H9 (cell line): ENCODE results near the gene HK3. TPM values are rescaled to one million over a fixed set of nuclear protein-coding genes. Genes with fewer than 3 reads are reported as not detected.

ENCODE experiments used
- DNase-seq: peaks from one replicate; pipeline ENCODE4 v3.0.0-alpha.2; 2017
- H2AFZ ChIP-seq: one replicate; pipeline ENCODE4 v1.6.1; 2013; ENCODE audit warnings: mild to moderate bottlenecking, low read length, control low read depth, moderate library complexity
- H2AK5ac ChIP-seq: 2 replicates; pipeline ENCODE4 v1.6.1; 2013; ENCODE audit warnings: low read length, control low read depth, mixed read lengths; ENCODE audit not compliant: insufficient read length
- H2BK120ac ChIP-seq: one replicate; pipeline ENCODE4 v1.6.1; 2013; ENCODE audit warnings: low read depth, mild to moderate bottlenecking, low read length, control low read depth, inconsistent platforms; ENCODE audit not compliant: poor library complexity, severe bottlenecking
- H2BK12ac ChIP-seq: 2 replicates; pipeline ENCODE4 v1.6.1; 2013; ENCODE audit warnings: low read length, control low read depth, mixed read lengths, low read depth; ENCODE audit not compliant: insufficient read length
- H2BK15ac ChIP-seq: 2 replicates; pipeline ENCODE4 v1.6.1; 2013; ENCODE audit warnings: low read depth, low read length, control low read depth
- H2BK20ac ChIP-seq: one replicate; pipeline ENCODE4 v1.6.1; 2013; ENCODE audit warnings: low read depth, mild to moderate bottlenecking, low read length, control low read depth, inconsistent platforms; ENCODE audit not compliant: poor library complexity, severe bottlenecking
- H2BK5ac ChIP-seq: 2 replicates; pipeline ENCODE4 v1.6.1; 2013; ENCODE audit warnings: low read length, control low read depth, mixed read lengths; ENCODE audit not compliant: insufficient read length
- H3K14ac ChIP-seq: 2 replicates; pipeline ENCODE4 v1.6.1; 2013; ENCODE audit warnings: low read length, control low read depth; ENCODE audit not compliant: insufficient read depth
- H3K18ac ChIP-seq: 2 replicates; pipeline ENCODE4 v1.6.1; 2013; ENCODE audit warnings: low read depth, mild to moderate bottlenecking, mixed read lengths, low read length, control low read depth; ENCODE audit not compliant: insufficient read length
- H3K23ac ChIP-seq: 2 replicates; pipeline ENCODE4 v1.6.1; 2013; ENCODE audit warnings: low read length, control low read depth, mixed read lengths, low read depth; ENCODE audit not compliant: insufficient read length
- H3K23me2 ChIP-seq: 2 replicates; pipeline ENCODE4 v1.6.1; 2013; ENCODE audit warnings: low read depth, mild to moderate bottlenecking, mixed read lengths, low read length, control low read depth; ENCODE audit not compliant: insufficient read length, poor library complexity, severe bottlenecking
- H3K27ac ChIP-seq: 2 replicates; pipeline ENCODE4 v1.5.1; 2013; ENCODE audit warnings: low read length, control low read depth, mixed read lengths, low read depth; ENCODE audit not compliant: insufficient read length
- H3K27me3 ChIP-seq: 2 replicates; pipeline ENCODE4 v1.6.1; 2013; ENCODE audit warnings: low read length, control low read depth, inconsistent platforms; ENCODE audit not compliant: insufficient read depth
- H3K4ac ChIP-seq: 2 replicates; pipeline ENCODE4 v1.6.1; 2013; ENCODE audit warnings: low read depth, mild to moderate bottlenecking, control low read depth, inconsistent platforms, low read length, moderate library complexity
- H3K4me1 ChIP-seq: 2 replicates; pipeline ENCODE4 v1.6.1; 2013; ENCODE audit warnings: low read length, control low read depth, inconsistent platforms; ENCODE audit not compliant: insufficient read depth
- H3K4me2 ChIP-seq: 2 replicates; pipeline ENCODE4 v1.6.1; 2013; ENCODE audit warnings: low read length, control low read depth, mixed read lengths; ENCODE audit not compliant: insufficient read length, insufficient read depth
- H3K56ac ChIP-seq: 2 replicates; pipeline ENCODE4 v1.6.1; 2013; ENCODE audit warnings: low read depth, mild to moderate bottlenecking, mixed read lengths, low read length, control low read depth; ENCODE audit not compliant: insufficient read length
- H3K79me1 ChIP-seq: 2 replicates; pipeline ENCODE4 v1.6.1; 2013; ENCODE audit warnings: low read depth, mild to moderate bottlenecking, moderate library complexity, low read length, control low read depth, inconsistent platforms; ENCODE audit not compliant: insufficient read depth, poor library complexity, severe bottlenecking
- H3K79me2 ChIP-seq: 2 replicates; pipeline ENCODE4 v1.6.1; 2013; ENCODE audit warnings: low read length, control low read depth, inconsistent platforms; ENCODE audit not compliant: insufficient read depth
- H3K9ac ChIP-seq: 2 replicates; pipeline ENCODE4 v1.6.1; 2013; ENCODE audit warnings: low read length, control low read depth, mixed read lengths; ENCODE audit not compliant: insufficient read length; ENCODE audit errors: extremely low read depth
- H3K9me3 ChIP-seq: one replicate; pipeline ENCODE4 v1.6.1; 2013; ENCODE audit warnings: low read depth, low read length, inconsistent platforms; ENCODE audit not compliant: control insufficient read depth
- H3T11ph ChIP-seq: one replicate; pipeline ENCODE4 v1.6.1; 2013; ENCODE audit warnings: mild to moderate bottlenecking, low read length, control low read depth, inconsistent platforms
- H4K20me1 ChIP-seq: one replicate; pipeline ENCODE4 v1.6.1; 2013; ENCODE audit not compliant: control insufficient read depth, insufficient read length, insufficient read depth
- H4K5ac ChIP-seq: 2 replicates; pipeline ENCODE4 v1.6.1; 2013; ENCODE audit warnings: low read depth, mild to moderate bottlenecking, mixed read lengths, low read length, control low read depth; ENCODE audit not compliant: insufficient read length
- H4K8ac ChIP-seq: replicated peaks from 2 replicates; pipeline ENCODE4 v1.6.1; 2013; ENCODE audit warnings: low read length, control low read depth, mixed read lengths, low read depth; ENCODE audit not compliant: insufficient read length
- H4K91ac ChIP-seq: 2 replicates; pipeline ENCODE4 v1.6.1; 2013; ENCODE audit warnings: low read depth, mild to moderate bottlenecking, moderate library complexity, mixed read lengths, low read length, control low read depth; ENCODE audit not compliant: insufficient read length
- H3K27ac Mint-ChIP-seq, 3 experiments: 2 replicates in 2 of 3; 3 replicates in 1 of 3; pipeline ENCODE4 v1.8.0; 2020 to 2021; ENCODE audit warnings: mixed read lengths in 3 of 3, mild to moderate bottlenecking in 1 of 3, moderate library complexity in 1 of 3
- H3K27me3 Mint-ChIP-seq: 2 replicates; pipeline ENCODE4 v1.8.0; 2021; ENCODE audit warnings: low read depth, mild to moderate bottlenecking, moderate library complexity, mixed read lengths
- H3K36me3 Mint-ChIP-seq, 3 experiments: 2 replicates in 2 of 3; 3 replicates in 1 of 3; pipeline ENCODE4 v1.8.0; 2020 to 2021; ENCODE audit warnings: low read depth in 3 of 3, mixed read lengths in 3 of 3; ENCODE audit not compliant: insufficient read depth in 1 of 3
- H3K4me1 Mint-ChIP-seq, 2 experiments: 2 replicates each; pipeline ENCODE4 v1.8.0; 2020; ENCODE audit warnings: mixed read lengths in 2 of 2
- H3K4me3 Mint-ChIP-seq, 2 experiments: 2 replicates in 1 of 2; 3 replicates in 1 of 2; pipeline ENCODE4 v1.8.0; 2020 to 2021; ENCODE audit warnings: mild to moderate bottlenecking in 2 of 2, mixed read lengths in 2 of 2, moderate library complexity in 1 of 2
- H3K9me3 Mint-ChIP-seq, 2 experiments: 2 replicates in 1 of 2; 3 replicates in 1 of 2; pipeline ENCODE4 v1.8.0; 2020; ENCODE audit warnings: mild to moderate bottlenecking in 2 of 2, mixed read lengths in 2 of 2, moderate library complexity in 1 of 2
- WGBS: extraction: QIAGEN DNeasy Blood & Tissue Kit; methylation state at CpG from one replicate; pipeline ENCODE4 v1.1.7; 2013; ENCODE audit warnings: missing lambda C conversion rate, low lambda C conversion rate, mixed read lengths; ENCODE audit not compliant: insufficient read length; ENCODE audit errors: extremely low coverage; 5-methylcytosine and 5-hydroxymethylcytosine counted together
- total RNA-seq: library from RNA; stranded (reverse); gene quantifications from 2 replicates; pipeline ENCODE4 v1.2.1, GENCODE V29; 2021
- TF ChIP-seq, protein P1 (sequence below): fragments of 200-600 bp; sonication (generic); conservative IDR thresholded peaks from 3 replicates; pipeline ENCODE4 v1.8.0; 2021; ENCODE audit warnings: antibody characterized with exemption, mild to moderate bottlenecking

Gene HK3
- total RNA-seq, 1 experiment from 2014 or later: not detected

DNA sequence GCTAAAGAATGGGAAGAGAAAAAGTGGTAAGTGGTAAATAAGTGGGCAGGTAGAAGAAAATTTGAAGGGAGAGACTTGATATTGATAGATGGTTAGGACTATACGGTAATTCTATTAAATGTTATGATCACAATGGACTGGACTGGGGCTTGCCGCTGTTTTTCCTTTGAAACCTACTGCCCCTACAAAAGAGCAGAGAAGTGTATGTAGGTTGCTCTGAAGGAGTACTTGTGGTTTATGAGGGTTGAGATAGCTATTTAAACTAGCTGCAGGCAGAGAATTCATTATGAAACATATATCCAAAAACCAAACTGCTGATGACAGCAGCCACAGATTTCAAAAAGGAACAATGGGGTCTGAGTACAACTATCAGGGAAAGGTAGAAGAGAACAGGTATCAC lies 16.8 kb upstream of the HK3 start:
- Histone ChIP-seq H3K56ac (no peak overlapping the region), H2BK120ac (no peak overlapping the region), H3K79me2 (no peaks in the 10 kb centered on the region), H3K4me2 (no peak overlapping the region), H4K8ac (no peak overlapping the region), H2BK15ac (no peak overlapping the region), H3K9me3 (no peaks in the 10 kb centered on the region), H2BK20ac (no peak overlapping the region), H3K23ac (no peak overlapping the region), H3T11ph (no peak overlapping the region), H2AK5ac (no peak overlapping the region), H4K5ac (no peak overlapping the region), H4K91ac (no peak overlapping the region), H2BK5ac (no peak overlapping the region), H3K27ac (no peak overlapping the region), H3K4me1 (no peaks in the 10 kb centered on the region), H4K20me1 (no peaks in the 10 kb centered on the region), H3K27me3 (no peaks in the 10 kb centered on the region), H3K9ac (no peak overlapping the region), H3K14ac (no peak overlapping the region), H3K4ac (no peak overlapping the region), H2BK12ac (no peak overlapping the region), H2AFZ (no peak overlapping the region), H3K23me2 (no peaks in the 10 kb centered on the region), H3K79me1 (no peaks in the 10 kb centered on the region), H3K18ac (no peak overlapping the region)
- no peaks in the 10 kb centered on the region for H3K27me3 Mint-ChIP-seq
- H3K4me3 Mint-ChIP-seq: no peak overlapping the region
- H3K9me3 Mint-ChIP-seq: no peaks in the 10 kb centered on the region
- TF ChIP-seq, protein P1, sequence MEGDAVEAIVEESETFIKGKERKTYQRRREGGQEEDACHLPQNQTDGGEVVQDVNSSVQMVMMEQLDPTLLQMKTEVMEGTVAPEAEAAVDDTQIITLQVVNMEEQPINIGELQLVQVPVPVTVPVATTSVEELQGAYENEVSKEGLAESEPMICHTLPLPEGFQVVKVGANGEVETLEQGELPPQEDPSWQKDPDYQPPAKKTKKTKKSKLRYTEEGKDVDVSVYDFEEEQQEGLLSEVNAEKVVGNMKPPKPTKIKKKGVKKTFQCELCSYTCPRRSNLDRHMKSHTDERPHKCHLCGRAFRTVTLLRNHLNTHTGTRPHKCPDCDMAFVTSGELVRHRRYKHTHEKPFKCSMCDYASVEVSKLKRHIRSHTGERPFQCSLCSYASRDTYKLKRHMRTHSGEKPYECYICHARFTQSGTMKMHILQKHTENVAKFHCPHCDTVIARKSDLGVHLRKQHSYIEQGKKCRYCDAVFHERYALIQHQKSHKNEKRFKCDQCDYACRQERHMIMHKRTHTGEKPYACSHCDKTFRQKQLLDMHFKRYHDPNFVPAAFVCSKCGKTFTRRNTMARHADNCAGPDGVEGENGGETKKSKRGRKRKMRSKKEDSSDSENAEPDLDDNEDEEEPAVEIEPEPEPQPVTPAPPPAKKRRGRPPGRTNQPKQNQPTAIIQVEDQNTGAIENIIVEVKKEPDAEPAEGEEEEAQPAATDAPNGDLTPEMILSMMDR: no peak
- no CpG with 5 or more reads among the region's 2 CpGs for WGBS
- peak overlapping the region in 1 of 3 experiments; percentile 1; a peak in 2 of 7 replicates for H3K27ac Mint-ChIP-seq
- peaks cover 5 to 21% (median 20%) of the 10 kb centered on the region in 3 experiments for H3K36me3 Mint-ChIP-seq
- peaks cover 5 to 7% of the 10 kb centered on the region in 2 experiments for H3K4me1 Mint-ChIP-seq
- no peak for DNase-seq
